Right atrium auricular region (tissue), 2 donors: ENCODE data around the gene QSOX1. TPM values are rescaled to one million over a fixed set of nuclear protein-coding genes. Genes with fewer than 3 reads are reported as not detected.
A peak's percentile ranks its signal among the peaks of the same experiment; 100 is the strongest.

Experiments used
- DNase-seq: peaks from one replicate; pipeline ENCODE4 v3.0.0-alpha.2; 2019; ENCODE audit warnings: low spot score
- H3K27ac ChIP-seq, 2 donors: fragments of 200-600 bp; sonication (generic); 1 replicate in 1 of 2; 2 replicates in 1 of 2; pipeline ENCODE4 v1.5.1; 2016 to 2019
- H3K27me3 ChIP-seq, 2 donors: fragments of 200-600 bp; sonication (generic); one replicate each; pipeline versions ENCODE4 v1.5.1 to v1.6.0; 2017 to 2019
- H3K36me3 ChIP-seq: fragments of 200-600 bp; sonication (generic); one replicate; pipeline ENCODE4 v1.5.1; 2016
- H3K4me1 ChIP-seq, 2 donors: fragments of 200-600 bp; sonication (generic); one replicate each; pipeline versions ENCODE4 v1.5.1 to v1.6.0; 2017 to 2019
- H3K4me3 ChIP-seq, 2 donors: fragments of 200-600 bp; sonication (generic); 1 replicate in 1 of 2; 2 replicates in 1 of 2; pipeline ENCODE4 v1.5.1; 2017 to 2019; ENCODE audit warnings: mild to moderate bottlenecking in 1 of 2, moderate library complexity in 1 of 2
- H3K9me3 ChIP-seq, 2 donors: fragments of 200-600 bp; sonication (generic); one replicate each; pipeline ENCODE4 v1.5.1; 2019
- total RNA-seq, 2 donors: library from RNA; depleted of rRNA; stranded (reverse); fragments of >200 nt; gene quantifications; one replicate each; pipeline ENCODE4 v1.1.0, GENCODE V29; 2016
- TF ChIP-seq, protein P1 (sequence below), 2 donors: fragments of 200-600 bp; sonication (generic); IDR thresholded peaks; one replicate each; pipeline ENCODE4 v1.5.1; 2019; ENCODE audit warnings: antibody characterized with exemption in 2 of 2

Gene QSOX1
- total RNA-seq, 2 donors from 2014 or later: 199 to 332 TPM

DNA sequence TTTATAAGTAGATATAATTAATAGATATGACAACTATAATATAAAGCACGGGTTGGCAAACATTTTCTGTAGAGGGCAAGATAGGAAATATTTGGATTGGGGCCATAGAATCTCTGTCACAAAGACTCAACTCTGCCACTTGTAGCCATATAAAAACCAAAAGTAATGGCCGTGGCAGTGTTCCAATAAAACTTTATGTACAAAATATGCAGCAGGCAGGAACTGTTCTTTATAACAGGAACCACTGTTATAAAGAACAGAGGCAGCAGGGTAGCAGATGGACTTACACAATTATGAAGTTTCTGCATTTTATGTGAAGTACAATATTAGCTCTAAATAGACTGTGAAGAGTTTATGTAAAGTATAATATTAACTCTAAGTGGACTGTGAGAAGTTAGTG is 16.9 kb upstream of the QSOX1 start:
- H3K9me3 ChIP-seq: peaks cover 0 to 4% of the 10 kb centered on the region in 2 donors
- DNase-seq: no peak
- H3K27me3 ChIP-seq: no peaks in the 10 kb centered on the region
- H3K4me3 ChIP-seq: no peak overlapping the region
- no peak overlapping the region for H3K27ac ChIP-seq
- TF ChIP-seq, protein P1, sequence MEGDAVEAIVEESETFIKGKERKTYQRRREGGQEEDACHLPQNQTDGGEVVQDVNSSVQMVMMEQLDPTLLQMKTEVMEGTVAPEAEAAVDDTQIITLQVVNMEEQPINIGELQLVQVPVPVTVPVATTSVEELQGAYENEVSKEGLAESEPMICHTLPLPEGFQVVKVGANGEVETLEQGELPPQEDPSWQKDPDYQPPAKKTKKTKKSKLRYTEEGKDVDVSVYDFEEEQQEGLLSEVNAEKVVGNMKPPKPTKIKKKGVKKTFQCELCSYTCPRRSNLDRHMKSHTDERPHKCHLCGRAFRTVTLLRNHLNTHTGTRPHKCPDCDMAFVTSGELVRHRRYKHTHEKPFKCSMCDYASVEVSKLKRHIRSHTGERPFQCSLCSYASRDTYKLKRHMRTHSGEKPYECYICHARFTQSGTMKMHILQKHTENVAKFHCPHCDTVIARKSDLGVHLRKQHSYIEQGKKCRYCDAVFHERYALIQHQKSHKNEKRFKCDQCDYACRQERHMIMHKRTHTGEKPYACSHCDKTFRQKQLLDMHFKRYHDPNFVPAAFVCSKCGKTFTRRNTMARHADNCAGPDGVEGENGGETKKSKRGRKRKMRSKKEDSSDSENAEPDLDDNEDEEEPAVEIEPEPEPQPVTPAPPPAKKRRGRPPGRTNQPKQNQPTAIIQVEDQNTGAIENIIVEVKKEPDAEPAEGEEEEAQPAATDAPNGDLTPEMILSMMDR (IDR thresholded peaks at IDR 0.05): no peak
- H3K4me1 ChIP-seq: no peaks in the 10 kb centered on the region
- no peaks in the 10 kb centered on the region for H3K36me3 ChIP-seq

DNA sequence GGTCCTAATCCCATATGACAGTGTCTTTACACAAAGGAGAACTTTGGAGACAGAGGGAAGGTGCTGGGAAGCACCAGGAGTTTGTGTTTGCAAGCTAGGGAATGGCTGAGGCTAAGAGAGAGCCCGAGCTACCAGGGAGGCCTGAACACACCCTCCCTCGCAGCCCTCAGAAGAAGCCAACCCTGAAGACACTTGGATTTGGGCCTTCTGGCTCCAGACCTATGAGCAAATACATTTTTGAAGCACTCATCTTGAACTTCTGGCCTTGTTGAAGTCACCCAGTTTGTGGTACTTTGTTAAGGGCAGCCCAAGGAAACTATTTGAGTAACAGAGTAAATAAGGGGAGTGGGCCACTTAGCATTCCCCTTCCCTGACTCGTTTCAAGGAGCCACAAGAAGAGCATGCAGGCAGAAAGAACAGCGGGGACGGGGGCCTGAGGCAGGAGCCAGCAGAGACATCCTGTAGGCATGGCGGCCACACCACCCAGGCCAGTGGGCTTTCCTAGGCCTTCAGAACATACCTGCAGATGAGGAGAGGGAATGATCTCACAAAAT is 13.2 kb upstream of the QSOX1 start:
- no peak overlapping the region for H3K27ac ChIP-seq
- H3K27me3 ChIP-seq: no peaks in the 10 kb centered on the region
- H3K4me1 ChIP-seq: no peaks in the 10 kb centered on the region
- no peaks in the 10 kb centered on the region for H3K36me3 ChIP-seq
- TF ChIP-seq, protein P1 (IDR thresholded peaks at IDR 0.05): no peak
- peak; percentile 36 for DNase-seq
- H3K4me3 ChIP-seq: no peak overlapping the region
- peaks cover 0 to 4% of the 10 kb centered on the region in 2 donors for H3K9me3 ChIP-seq

DNA sequence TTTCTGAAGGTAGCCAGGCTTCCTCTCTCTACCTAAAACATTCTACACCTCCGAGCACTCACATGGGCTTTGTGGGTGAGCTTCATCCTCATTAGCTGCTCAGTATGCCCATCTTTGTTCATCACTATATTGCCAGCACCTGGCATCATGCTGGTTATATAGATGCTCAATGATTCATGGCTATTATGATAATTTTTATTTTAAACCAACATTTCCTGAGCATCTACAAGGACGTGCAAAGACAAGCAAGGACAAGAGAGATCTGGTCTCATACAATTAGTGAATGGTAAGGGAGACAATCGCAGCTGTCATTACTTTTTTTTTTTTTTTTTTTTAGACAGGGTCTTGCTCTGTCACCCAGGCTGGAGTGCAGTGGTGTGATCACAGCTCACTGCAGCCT is 11.3 kb upstream of the QSOX1 start:
- no peaks in the 10 kb centered on the region for H3K4me1 ChIP-seq
- DNase-seq: no peak
- no peaks in the 10 kb centered on the region for H3K27me3 ChIP-seq
- H3K4me3 ChIP-seq: no peak overlapping the region
- H3K27ac ChIP-seq: no peak overlapping the region
- no peaks in the 10 kb centered on the region for H3K36me3 ChIP-seq
- H3K9me3 ChIP-seq: no peaks in the 10 kb centered on the region
- TF ChIP-seq, protein P1 (IDR thresholded peaks at IDR 0.05): no peak

DNA sequence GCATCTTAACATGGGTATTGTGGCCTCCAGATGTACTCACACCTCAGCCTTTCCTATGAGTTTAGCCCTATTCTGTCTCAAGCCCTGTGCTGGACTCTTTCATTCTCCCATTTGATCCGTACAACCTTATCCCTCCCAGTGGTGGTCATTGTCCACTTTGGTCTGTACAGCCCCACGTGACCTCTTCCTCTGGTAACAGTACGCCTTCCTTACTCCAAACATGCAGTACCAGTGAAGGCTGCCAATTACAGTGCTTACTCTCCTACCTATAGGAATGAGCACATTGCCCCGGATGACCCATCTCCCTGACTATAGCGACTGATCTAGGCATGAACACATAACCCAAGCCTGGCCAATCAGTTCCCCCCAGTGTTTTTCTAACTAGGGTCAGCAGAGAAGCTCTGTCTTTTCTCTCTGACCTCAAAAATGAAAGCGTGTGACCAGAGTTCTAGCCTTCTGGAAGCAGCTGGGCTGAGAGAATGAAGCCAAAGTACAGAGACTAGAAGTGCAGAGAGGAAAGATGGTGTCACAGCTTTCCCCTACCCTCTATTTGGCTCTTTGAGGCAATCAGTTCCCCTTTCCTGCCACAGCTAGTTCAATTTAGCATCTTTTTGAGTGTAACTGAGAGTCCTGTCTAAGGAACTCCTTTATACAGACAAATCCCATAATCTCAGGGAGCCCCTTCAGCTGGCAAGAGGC is 9.9 kb upstream of the QSOX1 start:
- Histone ChIP-seq H3K9me3 (no peaks in the 10 kb centered on the region), H3K27ac (no peak overlapping the region), H3K36me3 (no peaks in the 10 kb centered on the region), H3K4me3 (no peak overlapping the region), H3K4me1 (no peaks in the 10 kb centered on the region), H3K27me3 (no peaks in the 10 kb centered on the region)
- TF ChIP-seq, protein P1 (IDR thresholded peaks at IDR 0.05): no peak
- peak; percentile 26 for DNase-seq

DNA sequence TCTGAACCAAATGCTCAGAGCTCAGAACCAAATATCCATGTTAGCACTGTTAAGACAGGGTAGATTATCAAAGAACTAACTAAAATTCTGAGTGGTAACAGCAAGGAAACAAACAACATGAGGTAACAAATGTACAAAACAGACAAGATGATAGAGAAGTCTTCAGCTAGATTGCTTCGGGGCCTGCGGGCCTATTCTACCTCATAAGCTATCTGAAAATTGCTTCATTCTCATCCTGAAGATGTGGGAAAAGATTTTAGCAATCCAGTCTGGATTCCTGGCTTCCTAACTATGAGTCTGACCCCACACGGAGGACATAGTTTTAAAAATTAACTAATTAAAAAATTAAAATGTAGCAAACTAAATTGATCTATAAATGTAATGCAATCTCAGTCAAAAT is 9.2 kb upstream of the QSOX1 start:
- no peak overlapping the region for H3K4me3 ChIP-seq
- TF ChIP-seq, protein P1 (IDR thresholded peaks at IDR 0.05): no peak
- no peaks in the 10 kb centered on the region for H3K9me3 ChIP-seq
- peak; percentile 7 for DNase-seq
- H3K4me1 ChIP-seq: no peaks in the 10 kb centered on the region
- H3K36me3 ChIP-seq: no peaks in the 10 kb centered on the region
- no peak overlapping the region for H3K27ac ChIP-seq
- H3K27me3 ChIP-seq: no peaks in the 10 kb centered on the region
